Measurements from ENCODE around the gene PHYKPL. TPM values are rescaled to one million over a fixed set of nuclear protein-coding genes. Genes with fewer than 3 reads are reported as not detected.

The PHYKPL gene
- total RNA-seq, 1 experiment from 2014 or later: 78.2 TPM

GRCh38 chr5:178225174-178225573 is 7.4 kb downstream of the PHYKPL start:
- peaks cover 25% of the 10 kb centered on the region for H3K4me1 ChIP-seq
- no peaks in the 10 kb centered on the region for H3K27me3 ChIP-seq (replicated peaks; ENCODE audit: control insufficient read depth, insufficient read depth, low read length)
- no peak for TF ChIP-seq CTCF (IDR thresholded peaks at IDR 0.05; ENCODE audit: insufficient read depth in 1 of 2, low read depth in 1 of 2, low read length in 1 of 2, severe bottlenecking in 1 of 2, unreplicated experiment in 1 of 2)
- no peaks in the 10 kb centered on the region for H3K9me3 ChIP-seq
- Mint-ChIP-seq H3K27ac (ENCODE audit: unreplicated experiment) (peak overlapping the region; percentile 45), H3K36me3 (ENCODE audit: insufficient read depth, unreplicated experiment) (peaks cover 85% of the 10 kb centered on the region), H3K27me3 (ENCODE audit: insufficient read depth, unreplicated experiment) (no peaks in the 10 kb centered on the region), H3K4me3 (ENCODE audit: unreplicated experiment) (no peak overlapping the region), H3K9me3 (ENCODE audit: unreplicated experiment) (no peaks in the 10 kb centered on the region), H3K4me1 (ENCODE audit: low read depth, unreplicated experiment) (peaks cover 24% of the 10 kb centered on the region)
- BruUV-seq (replicated peaks): no TSS peak
- intact Hi-C loops (cut with micrococcal nuclease; ENCODE audit: unreplicated experiment): no loop called here
- no peak for DNase-seq
- no peak overlapping the region for H3K4me3 ChIP-seq (ENCODE audit: low read depth, low read length)
- CTCF ChIA-PET: no interaction called here
- POLR2A ChIA-PET: no interaction called here
- peaks cover 4% of the 10 kb centered on the region for H3K36me3 ChIP-seq (ENCODE audit: control insufficient read depth, insufficient read depth, low read length)

GRCh38 chr5:178224403-178224802 is 8.2 kb downstream of the PHYKPL start:
- Histone ChIP-seq H3K4me1 (peaks cover 25% of the 10 kb centered on the region), H3K36me3 (ENCODE audit: control insufficient read depth, insufficient read depth, low read length) (peaks cover 3% of the 10 kb centered on the region), H3K27me3 (replicated peaks; ENCODE audit: control insufficient read depth, insufficient read depth, low read length) (no peaks in the 10 kb centered on the region), H3K9me3 (no peaks in the 10 kb centered on the region), H3K4me3 (ENCODE audit: low read depth, low read length) (no peak overlapping the region)
- peaks cover 22% of the 10 kb centered on the region for H3K4me1 Mint-ChIP-seq (ENCODE audit: low read depth, unreplicated experiment)
- TF ChIP-seq CTCF (IDR thresholded peaks at IDR 0.05; ENCODE audit: insufficient read depth in 1 of 2, low read depth in 1 of 2, low read length in 1 of 2, severe bottlenecking in 1 of 2, unreplicated experiment in 1 of 2): no peak
- ChIA-PET POLR2A (no interaction called here), CTCF (no interaction called here)
- DNase-seq: no peak
- no peak overlapping the region for H3K27ac Mint-ChIP-seq (ENCODE audit: unreplicated experiment)
- BruUV-seq (replicated peaks): no TSS peak
- H3K4me3 Mint-ChIP-seq (ENCODE audit: unreplicated experiment): no peak overlapping the region
- intact Hi-C loops (cut with micrococcal nuclease; ENCODE audit: unreplicated experiment): no loop called here
- peaks cover 83% of the 10 kb centered on the region for H3K36me3 Mint-ChIP-seq (ENCODE audit: insufficient read depth, unreplicated experiment)
- no peaks in the 10 kb centered on the region for H3K9me3 Mint-ChIP-seq (ENCODE audit: unreplicated experiment)
- no peaks in the 10 kb centered on the region for H3K27me3 Mint-ChIP-seq (ENCODE audit: insufficient read depth, unreplicated experiment)

- intact Hi-C loops (cut with micrococcal nuclease; ENCODE audit: unreplicated experiment): no loop called here
- ChIA-PET CTCF (no interaction called here), POLR2A (no interaction called here)
- no peaks in the 10 kb centered on the region for H3K9me3 ChIP-seq
- no peak overlapping the region for H3K4me3 ChIP-seq (ENCODE audit: low read depth, low read length)
- Mint-ChIP-seq H3K36me3 (ENCODE audit: insufficient read depth, unreplicated experiment) (peaks cover 83% of the 10 kb centered on the region), H3K4me3 (ENCODE audit: unreplicated experiment) (no peak overlapping the region), H3K27ac (ENCODE audit: unreplicated experiment) (peak overlapping the region; percentile 30), H3K9me3 (ENCODE audit: unreplicated experiment) (no peaks in the 10 kb centered on the region), H3K4me1 (ENCODE audit: low read depth, unreplicated experiment) (peaks cover 19% of the 10 kb centered on the region), H3K27me3 (ENCODE audit: insufficient read depth, unreplicated experiment) (no peaks in the 10 kb centered on the region)
- no peak for TF ChIP-seq CTCF (IDR thresholded peaks at IDR 0.05; ENCODE audit: insufficient read depth in 1 of 2, low read depth in 1 of 2, low read length in 1 of 2, severe bottlenecking in 1 of 2, unreplicated experiment in 1 of 2)
- H3K27me3 ChIP-seq (replicated peaks; ENCODE audit: control insufficient read depth, insufficient read depth, low read length): no peaks in the 10 kb centered on the region
- no TSS peak for BruUV-seq (replicated peaks)
- peaks cover 25% of the 10 kb centered on the region for H3K4me1 ChIP-seq
- no peak for DNase-seq
- H3K36me3 ChIP-seq (ENCODE audit: control insufficient read depth, insufficient read depth, low read length): peaks cover 3% of the 10 kb centered on the region
These were observed 8.7 kb downstream of the PHYKPL start for GRCh38 chr5:178223828-178224335.
